AG04450 (cell line): ENCODE measurements around the gene TBC1D16. TPM values are rescaled to one million over a fixed set of nuclear protein-coding genes. Genes with fewer than 3 reads are reported as not detected.
"Not testable (repeated sequence)": the region's sequence is repeated elsewhere in the genome, so short reads cannot be mapped to it uniquely, and the experiment has no call there.

Experiments
- CTCF ChIA-PET: fragments of 300-600, 350-600 bp; formaldehyde crosslinking; extraction: SDS; loops from one replicate; lab custom pipeline; 2022; ENCODE audit warnings: antibody characterized with exemption, inconsistent platforms; lab: Charles Lee
- POLR2A ChIA-PET: fragments of 350-600 bp; formaldehyde crosslinking; extraction: SDS; loops from one replicate; lab custom pipeline; 2021; ENCODE audit warnings: antibody characterized with exemption, inconsistent platforms; lab: Yijun Ruan, JAX
- DNase-seq: peaks from one replicate; pipeline ENCODE4 v3.0.0-alpha.2; 2011; ENCODE audit warnings: low read depth, low spot score
- H3K27ac ChIP-seq: one replicate; pipeline ENCODE4 v1.5.1; 2012; ENCODE audit warnings: low read depth, low read length, control low read depth
- H3K27me3 ChIP-seq: one replicate; pipeline ENCODE4 v1.6.0; 2012; ENCODE audit warnings: low read length; ENCODE audit not compliant: control insufficient read depth, insufficient read depth
- H3K4me3 ChIP-seq: 2 replicates; pipeline ENCODE4 v1.5.1; 2011; ENCODE audit warnings: mild to moderate bottlenecking, low read depth, low read length, control low read depth
- H3K9me3 ChIP-seq: 2 replicates; pipeline ENCODE4 v1.5.1; 2012; ENCODE audit warnings: low read length; ENCODE audit not compliant: control insufficient read depth, insufficient read depth
- CTCF ChIP-seq: IDR thresholded peaks from 2 replicates; pipeline ENCODE4 v1.5.1; 2011; ENCODE audit warnings: low read depth, low read length, control low read depth, inconsistent platforms
- polyA plus RNA-seq: library from polyadenylated mRNA; depleted of rRNA; stranded (reverse); fragments of >200 nt; gene quantifications from 2 replicates; pipeline ENCODE4 v1.2.3, GENCODE V29; 2011

The TBC1D16 gene
- polyA plus RNA-seq, 1 experiment, result 10.9 TPM

GRCh38 chr17:80047176-80047575 is 11.5 kb upstream of the TBC1D16 start:
- POLR2A ChIA-PET, result no interaction called here
- no peaks in the 10 kb centered on the region for H3K27me3 ChIP-seq
- no peak overlapping the region for H3K27ac ChIP-seq
- H3K4me3 ChIP-seq, result no peak overlapping the region
- H3K9me3 ChIP-seq, result no peaks in the 10 kb centered on the region
- CTCF ChIA-PET, result interaction anchor here (0.6 kb wide), 1 partner anchor 35 kb away, joined by 3 read pairs; no protein-coding TSS in a partner anchor
- no peak for TF ChIP-seq CTCF
- DNase-seq, result no peak

- H3K9me3 ChIP-seq, H3K27me3 ChIP-seq, H3K4me3 ChIP-seq, H3K27ac ChIP-seq, DNase-seq, POLR2A ChIA-PET: not testable (repeated sequence)
- CTCF ChIA-PET, result interaction anchor here (1.3 kb wide), 1 partner anchor 41 kb away, joined by 6 read pairs; no protein-coding TSS in a partner anchor
Observed at GRCh38 chr17:80046709-80047108, 11.0 kb upstream of the TBC1D16 start.

GRCh38 chr17:80045703-80046102 is 10.0 kb upstream of the TBC1D16 start:
- Histone ChIP-seq H3K9me3 (no peaks in the 10 kb centered on the region), H3K27me3 (no peaks in the 10 kb centered on the region), H3K4me3 (no peak overlapping the region), H3K27ac (no peak overlapping the region)
- no peak for TF ChIP-seq CTCF
- DNase-seq, result no peak
- CTCF ChIA-PET, result interaction anchor here (0.6 to 1.9 kb wide), 3 partner anchors 37 to 262 kb away, joined by 5 to 6 read pairs (median 5); no protein-coding TSS in a partner anchor
- POLR2A ChIA-PET, result no interaction called here

- Histone ChIP-seq H3K27me3 (no peaks in the 10 kb centered on the region), H3K27ac (no peak overlapping the region), H3K9me3 (no peaks in the 10 kb centered on the region), H3K4me3 (no peak overlapping the region)
- CTCF ChIA-PET, result interaction anchor here (0.6 to 1.7 kb wide), 3 partner anchors 35 to 58 kb away, joined by 3 to 6 read pairs (median 5); partner anchors contain the start of gene GAA
- TF ChIP-seq CTCF, result no peak
- DNase-seq, result no peak
- POLR2A ChIA-PET, result interaction anchor here (0.6 to 0.7 kb wide), 3 partner anchors 10 to 18 kb away, joined by 3 to 6 read pairs (median 3); no protein-coding TSS in a partner anchor
Observed at GRCh38 chr17:80043963-80044362, 8.3 kb upstream of the TBC1D16 start.

GRCh38 chr17:80036715-80037477 is 1.2 kb upstream of the TBC1D16 start:
- TF ChIP-seq CTCF, result no peak

More at GRCh38 chr17:80036715-80037477, 1.2 kb upstream of the TBC1D16 start:
- no peaks in the 10 kb centered on the region for H3K9me3 ChIP-seq
- no peak for DNase-seq
- H3K27ac ChIP-seq, result peak overlapping the region; percentile 52
- H3K27me3 ChIP-seq, result no peaks in the 10 kb centered on the region
- ChIA-PET POLR2A (no interaction called here), CTCF (interaction anchor here (1.7 kb wide), 1 partner anchor 29 kb away, joined by 4 read pairs; no protein-coding TSS in a partner anchor)
- peak overlapping the region; percentile 87 for H3K4me3 ChIP-seq
